ENCODE results near the gene NDE1. TPM values are rescaled to one million over a fixed set of nuclear protein-coding genes. Genes with fewer than 3 reads are reported as not detected.
"Not testable (repeated sequence)": the region's sequence is repeated elsewhere in the genome, so short reads cannot be mapped to it uniquely, and the experiment has no call there.

Gene NDE1
- total and polyA plus RNA-seq, 4 donors: 19.4 to 36.6 (median 30.1) TPM

DNA sequence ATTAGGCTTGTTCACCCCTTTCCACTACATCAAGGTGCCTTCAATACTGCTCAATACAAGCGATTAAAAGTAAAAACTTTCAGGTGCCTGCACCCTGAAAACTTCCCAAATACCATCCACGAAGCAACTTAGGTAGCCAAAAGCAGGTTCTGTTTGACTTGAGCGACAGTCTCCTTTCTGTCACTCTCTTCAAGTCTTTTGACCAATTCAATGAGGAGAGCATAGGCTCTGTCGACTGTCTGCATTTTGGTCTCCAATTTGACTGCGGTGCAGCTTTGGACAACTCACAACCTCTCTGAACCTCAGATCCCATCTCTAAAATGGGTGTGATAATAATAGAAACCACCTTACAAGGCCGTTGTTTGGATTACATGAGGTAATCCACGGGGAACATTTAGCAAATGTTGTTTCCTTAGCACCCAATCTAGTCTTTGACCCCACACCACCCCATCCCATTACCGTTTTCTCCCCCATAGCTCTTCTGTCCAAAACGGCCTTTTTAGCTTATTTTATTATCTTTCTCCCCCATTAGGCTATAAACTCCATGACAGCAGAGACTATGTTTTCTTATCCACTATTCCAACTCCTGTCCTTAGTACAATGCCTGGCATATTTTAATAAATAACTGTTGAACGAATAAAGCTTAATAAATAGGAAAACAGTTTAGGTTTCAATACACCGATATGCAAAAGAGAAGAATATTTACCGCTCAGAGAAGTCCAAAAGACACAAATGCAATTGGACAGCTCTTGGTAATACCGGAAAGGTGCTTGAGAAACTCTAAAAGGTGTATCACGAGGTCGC, 8.1 kb upstream of the NDE1 start:
- 30% methylated on average over 8 of the region's 15 CpGs for WGBS (ENCODE audit: insufficient coverage)
- no peaks in the 10 kb centered on the region for H3K27me3 ChIP-seq (ENCODE audit: control insufficient read depth, insufficient read depth, low read length)
- no peaks in the 10 kb centered on the region for H3K9me3 ChIP-seq (ENCODE audit: control insufficient read depth, insufficient read depth, low read length)
- H3K36me3 ChIP-seq (ENCODE audit: control insufficient read depth, insufficient read depth, low read length): peaks cover 18% of the 10 kb centered on the region
- H3K4me3 ChIP-seq (ENCODE audit: low read depth, low read length): peak overlapping the region; percentile 93
- no peak for DNase-seq (ENCODE audit: low read depth in 4 of 6, low spot score in 6 of 6)
- H3K27ac ChIP-seq (ENCODE audit: low read depth, low read length): peak overlapping the region; percentile 90
- H3K4me1 ChIP-seq (ENCODE audit: control insufficient read depth, insufficient read depth, low read length): peaks cover 2% of the 10 kb centered on the region

DNA sequence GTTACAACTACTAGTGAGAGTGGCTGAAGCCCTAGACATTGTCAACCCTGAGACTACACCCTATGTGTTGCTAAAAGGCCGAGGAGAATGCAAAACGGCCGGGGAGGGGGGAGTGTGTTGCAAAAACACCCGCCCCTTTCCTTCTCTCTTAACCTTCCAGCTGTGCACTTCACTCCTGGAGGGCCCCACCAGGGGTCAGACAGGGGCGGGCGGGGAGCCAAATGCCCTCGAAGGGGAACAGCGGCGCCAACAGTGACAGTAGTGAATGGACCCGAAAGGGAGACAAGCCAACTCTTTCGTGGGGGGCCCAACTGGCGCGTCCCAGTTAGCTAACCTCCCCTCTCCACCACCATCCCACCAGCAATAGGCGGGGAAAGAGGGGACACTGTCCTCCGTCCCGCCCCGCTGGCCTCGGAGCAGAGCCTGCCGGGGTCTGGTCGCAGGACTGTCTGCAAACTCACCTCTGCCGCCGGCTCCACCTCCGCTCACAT, 7.4 kb upstream of the NDE1 start:
- Histone ChIP-seq H3K4me3 (ENCODE audit: low read depth, low read length) (peak overlapping the region; percentile 93), H3K4me1 (ENCODE audit: control insufficient read depth, insufficient read depth, low read length) (peaks cover 2% of the 10 kb centered on the region), H3K27ac (ENCODE audit: low read depth, low read length) (peak overlapping the region; percentile 90), H3K36me3 (ENCODE audit: control insufficient read depth, insufficient read depth, low read length) (peaks cover 12% of the 10 kb centered on the region), H3K9me3 (ENCODE audit: control insufficient read depth, insufficient read depth, low read length) (no peaks in the 10 kb centered on the region), H3K27me3 (ENCODE audit: control insufficient read depth, insufficient read depth, low read length) (no peaks in the 10 kb centered on the region)
- WGBS (ENCODE audit: insufficient coverage): 0% methylated on average over 19 of the region's 23 CpGs
- peak in 3 of 6 donors; percentile 2 to 61 (median 22) for DNase-seq (ENCODE audit: low read depth in 4 of 6, low spot score in 6 of 6)

DNA sequence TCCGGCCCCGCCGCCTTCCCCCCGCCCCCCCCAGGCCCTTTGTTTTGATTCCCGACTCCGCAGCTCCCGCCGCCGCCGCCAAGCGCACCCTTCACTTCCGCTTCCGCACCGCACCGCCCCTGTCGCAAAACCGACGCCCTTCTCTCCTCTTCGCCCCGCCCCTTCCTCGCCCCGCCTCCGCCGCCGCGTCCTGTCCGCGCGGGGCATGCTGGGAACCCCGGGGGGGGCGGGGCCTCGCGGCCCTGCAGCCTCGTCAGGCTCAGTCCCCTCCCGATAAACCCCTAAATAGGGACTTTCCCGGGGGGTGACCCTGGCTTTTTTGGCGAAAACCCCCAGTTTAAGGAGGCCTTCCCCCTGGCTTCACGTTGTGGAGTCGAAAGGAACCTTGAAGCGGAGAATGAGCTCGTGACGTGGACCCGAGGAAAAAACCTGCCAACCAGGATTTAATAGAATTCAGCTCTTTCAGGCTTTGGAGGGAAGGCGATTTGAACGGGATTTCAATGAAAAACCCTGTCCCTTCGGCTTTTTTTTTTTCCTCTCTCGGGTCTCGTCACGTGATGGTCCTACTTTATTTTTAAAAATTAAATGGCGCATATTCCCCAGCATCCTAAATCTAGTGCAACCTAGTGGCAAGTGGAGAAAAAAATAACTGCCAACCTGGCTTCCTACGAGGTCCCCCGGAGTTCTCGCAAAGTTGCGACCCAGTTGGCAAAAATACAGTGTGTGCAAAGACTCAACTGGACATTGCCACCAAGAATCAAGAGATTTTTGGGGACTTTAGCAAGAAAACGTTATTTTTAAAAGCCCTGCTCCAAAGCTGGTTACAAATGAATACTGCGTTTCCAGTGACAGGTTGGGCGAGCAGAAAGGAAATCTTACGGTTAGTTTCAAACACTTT, 6.7 kb upstream of the NDE1 start, which contains the start of gene MARF1:
Gene MARF1 (minus strand): TSS at position 107 of the 898 bp plus-strand sequence. CDS start 3,921 bp downstream, outside the sequence.
- peak; percentile 80 to 99 (median 93) for DNase-seq (ENCODE audit: low read depth in 4 of 6, low spot score in 6 of 6)
- H3K27ac ChIP-seq (ENCODE audit: low read depth, low read length): peak within 1 kb of the TSS; percentile 99
- H3K9me3 ChIP-seq (ENCODE audit: control insufficient read depth, insufficient read depth, low read length): no peaks in the 10 kb centered on the region
- H3K4me1 ChIP-seq (ENCODE audit: control insufficient read depth, insufficient read depth, low read length): peaks cover 2% of the 10 kb centered on the region
- peaks cover 5% of the 10 kb centered on the region for H3K36me3 ChIP-seq (ENCODE audit: control insufficient read depth, insufficient read depth, low read length)
- no peaks in the 10 kb centered on the region for H3K27me3 ChIP-seq (ENCODE audit: control insufficient read depth, insufficient read depth, low read length)
- H3K4me3 ChIP-seq (ENCODE audit: low read depth, low read length): peak within 1 kb of the TSS; percentile 93
- 0% methylated on average over 43 of the region's 58 CpGs for WGBS (ENCODE audit: insufficient coverage)

DNA sequence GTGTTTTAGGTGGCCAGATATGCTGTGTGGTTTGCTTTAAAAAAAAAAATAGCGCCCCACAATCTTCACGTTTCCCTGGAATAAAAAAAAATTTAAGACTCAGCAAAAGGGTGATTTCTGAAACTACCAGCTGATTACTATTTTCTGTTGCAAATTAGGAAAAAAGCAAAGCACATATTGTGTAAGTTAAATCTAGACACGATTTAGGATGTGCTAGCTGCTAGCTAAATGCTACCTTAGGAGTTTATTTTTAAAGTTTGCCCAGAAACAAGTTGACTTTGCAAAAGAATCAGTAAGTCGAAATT, 6.1 kb upstream of the NDE1 start:
- DNase-seq (ENCODE audit: low read depth in 4 of 6, low spot score in 6 of 6): no peak
- Histone ChIP-seq H3K27ac (ENCODE audit: low read depth, low read length) (peak overlapping the region; percentile 99), H3K4me1 (ENCODE audit: control insufficient read depth, insufficient read depth, low read length) (peaks cover 2% of the 10 kb centered on the region), H3K9me3 (ENCODE audit: control insufficient read depth, insufficient read depth, low read length) (no peaks in the 10 kb centered on the region), H3K27me3 (ENCODE audit: control insufficient read depth, insufficient read depth, low read length) (no peaks in the 10 kb centered on the region), H3K4me3 (ENCODE audit: low read depth, low read length) (peak overlapping the region; percentile 93), H3K36me3 (ENCODE audit: control insufficient read depth, insufficient read depth, low read length) (peaks cover 3% of the 10 kb centered on the region)
- WGBS (ENCODE audit: insufficient coverage): 20% methylated on average over 1 of the region's 4 CpGs

DNA sequence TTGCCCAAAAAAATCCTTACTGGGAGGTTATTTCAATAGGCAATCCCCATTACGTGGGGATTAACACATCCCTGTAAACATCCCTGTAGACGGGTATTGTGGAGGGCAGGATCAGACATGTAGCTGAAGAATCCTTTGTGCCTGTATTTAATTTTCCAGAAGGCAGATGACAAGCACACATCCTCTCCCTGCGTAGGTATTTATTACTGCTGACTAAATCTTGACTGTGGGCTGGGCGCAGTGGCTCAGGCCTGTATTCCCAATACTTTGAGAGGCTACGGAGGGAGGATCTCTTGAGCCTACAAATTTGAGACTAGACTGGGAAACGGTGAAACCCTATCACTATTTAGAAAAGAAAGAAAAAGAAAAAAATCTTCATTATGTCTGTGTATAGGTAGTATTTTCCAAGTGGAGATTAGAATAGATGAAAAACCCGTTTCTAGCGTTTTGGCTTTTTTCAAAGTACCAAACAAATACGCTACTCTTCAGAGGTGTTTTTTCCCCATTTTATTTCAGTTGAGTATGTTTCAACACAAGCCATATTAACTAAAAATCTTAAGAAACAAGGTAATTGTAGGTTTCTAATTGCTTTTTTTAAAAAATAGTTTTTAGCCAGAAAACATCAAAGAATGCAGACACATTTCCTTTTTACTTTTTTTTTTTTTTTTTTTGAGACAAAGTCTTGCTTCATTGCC, 5.6 kb upstream of the NDE1 start:
- WGBS (ENCODE audit: insufficient coverage): no CpG with 5 or more reads among the region's 9 CpGs
- peaks cover 6% of the 10 kb centered on the region for H3K4me1 ChIP-seq (ENCODE audit: control insufficient read depth, insufficient read depth, low read length)
- H3K27me3 ChIP-seq (ENCODE audit: control insufficient read depth, insufficient read depth, low read length): no peaks in the 10 kb centered on the region
- H3K9me3 ChIP-seq (ENCODE audit: control insufficient read depth, insufficient read depth, low read length): no peaks in the 10 kb centered on the region
- peaks cover 3% of the 10 kb centered on the region for H3K36me3 ChIP-seq (ENCODE audit: control insufficient read depth, insufficient read depth, low read length)
- no peak overlapping the region for H3K27ac ChIP-seq (ENCODE audit: low read depth, low read length)
- H3K4me3 ChIP-seq (ENCODE audit: low read depth, low read length): no peak overlapping the region
- no peak for DNase-seq (ENCODE audit: low read depth in 4 of 6, low spot score in 6 of 6)

DNA sequence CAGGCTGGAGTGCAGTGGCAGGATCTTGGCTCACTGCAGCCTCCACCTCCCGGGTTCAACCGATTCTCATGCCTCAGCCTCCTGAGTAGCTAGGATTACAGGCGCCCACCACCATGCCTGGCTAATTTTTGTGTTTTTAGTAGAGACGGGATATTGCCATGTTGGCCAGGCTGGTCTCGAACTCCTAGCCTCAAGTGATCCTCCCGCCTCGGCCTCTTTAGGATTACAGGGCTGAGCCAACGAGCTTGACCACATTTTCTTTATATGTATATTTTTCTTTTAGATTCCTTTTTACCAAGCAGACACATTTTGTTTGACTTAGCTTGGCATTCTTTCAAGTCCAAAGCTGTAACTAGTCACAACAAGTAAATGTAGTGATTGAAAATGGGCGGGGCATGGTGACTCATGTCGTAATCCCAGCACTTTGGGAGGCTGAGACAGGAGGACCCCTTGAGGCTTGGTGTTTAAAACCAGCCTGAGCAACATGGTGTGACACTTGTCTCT, 5.0 kb upstream of the NDE1 start:
- not testable (repeated sequence) for H3K4me1 ChIP-seq (ENCODE audit: control insufficient read depth, insufficient read depth, low read length); H3K9me3 ChIP-seq (ENCODE audit: control insufficient read depth, insufficient read depth, low read length); H3K27ac ChIP-seq (ENCODE audit: low read depth, low read length); H3K27me3 ChIP-seq (ENCODE audit: control insufficient read depth, insufficient read depth, low read length); DNase-seq (ENCODE audit: low read depth in 4 of 6, low spot score in 6 of 6); H3K4me3 ChIP-seq (ENCODE audit: low read depth, low read length); H3K36me3 ChIP-seq (ENCODE audit: control insufficient read depth, insufficient read depth, low read length)
- WGBS (ENCODE audit: insufficient coverage): 94% methylated on average over 3 of the region's 10 CpGs

DNA sequence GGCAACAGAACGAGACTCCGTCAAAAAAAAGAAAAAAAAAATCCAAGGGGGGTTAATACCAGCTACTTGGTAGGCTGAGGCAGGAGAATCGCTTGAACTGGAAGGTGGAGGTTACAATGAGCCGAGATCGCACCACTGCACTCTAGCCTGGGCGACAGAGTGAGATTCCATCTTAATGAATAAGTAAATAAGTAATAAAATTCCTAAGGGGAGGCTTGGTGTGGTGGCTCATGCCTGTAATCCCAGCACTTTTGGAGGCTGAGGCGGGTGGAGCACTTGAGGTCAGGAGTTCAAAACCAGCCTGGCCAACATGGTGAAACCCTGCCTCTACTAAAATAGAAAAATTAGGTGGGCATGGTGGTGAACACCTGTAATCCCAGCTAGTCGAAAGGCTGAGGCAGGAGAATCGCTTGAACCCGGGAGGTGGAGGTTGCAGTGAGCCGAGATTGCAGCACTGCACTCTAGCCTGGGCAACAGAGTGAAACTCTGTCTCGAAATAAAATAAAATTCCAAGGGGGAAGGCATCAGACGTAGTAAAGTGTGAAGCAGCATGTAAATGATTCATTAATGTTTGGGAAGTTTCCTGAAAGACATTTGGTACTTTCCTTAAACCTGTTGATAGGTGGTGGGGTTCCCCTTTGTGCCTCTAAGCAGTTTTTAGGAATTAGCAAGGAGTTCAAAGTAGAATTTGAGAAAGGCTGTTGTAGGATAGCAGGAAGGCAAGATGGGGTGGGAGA, 3.3 kb upstream of the NDE1 start:
- H3K36me3 ChIP-seq (ENCODE audit: control insufficient read depth, insufficient read depth, low read length); DNase-seq (ENCODE audit: low read depth in 4 of 6, low spot score in 6 of 6); H3K4me3 ChIP-seq (ENCODE audit: low read depth, low read length); H3K9me3 ChIP-seq (ENCODE audit: control insufficient read depth, insufficient read depth, low read length); H3K27me3 ChIP-seq (ENCODE audit: control insufficient read depth, insufficient read depth, low read length); H3K27ac ChIP-seq (ENCODE audit: low read depth, low read length): not testable (repeated sequence)
- H3K4me1 ChIP-seq (ENCODE audit: control insufficient read depth, insufficient read depth, low read length): peaks cover 15% of the 10 kb centered on the region
- WGBS (ENCODE audit: insufficient coverage): 89% methylated on average over 9 of the region's 13 CpGs

DNA sequence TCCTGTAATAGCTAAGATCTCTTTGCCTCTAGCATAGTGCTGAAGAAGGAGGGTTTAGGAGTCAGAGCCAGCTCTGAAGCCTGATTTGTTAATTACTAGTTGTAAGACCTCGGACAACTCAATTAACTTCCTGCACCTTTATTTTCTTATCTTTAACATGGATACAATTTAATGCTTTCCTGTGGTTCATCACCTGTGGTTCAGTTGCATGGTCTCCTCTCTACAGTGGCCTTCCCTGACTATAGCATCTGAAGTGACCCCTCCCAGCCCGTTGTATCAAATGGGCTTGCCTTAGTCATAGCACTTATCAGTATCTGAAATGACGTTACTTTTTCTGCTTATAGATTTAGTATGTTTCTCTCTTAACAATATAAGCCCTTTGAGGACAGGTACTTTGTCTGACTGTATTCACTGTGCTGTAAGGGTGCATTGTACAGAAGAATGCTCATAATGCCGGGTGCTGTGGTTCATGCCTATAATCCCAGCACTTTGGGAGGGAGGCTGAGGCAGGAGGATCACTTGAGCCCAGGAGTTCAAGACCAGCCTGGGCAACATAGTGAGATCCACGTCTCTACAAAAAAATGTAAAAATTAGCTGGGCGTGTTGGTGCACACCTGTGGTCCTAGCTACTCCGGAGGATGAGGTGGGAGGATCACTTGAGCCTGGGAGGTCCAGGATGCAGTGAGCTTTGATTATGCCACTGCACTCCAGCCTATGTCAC, 2.6 kb upstream of the NDE1 start:
- no peak overlapping the region for H3K27ac ChIP-seq (ENCODE audit: low read depth, low read length)
- H3K27me3 ChIP-seq (ENCODE audit: control insufficient read depth, insufficient read depth, low read length): no peaks in the 10 kb centered on the region
- no peak overlapping the region for H3K4me3 ChIP-seq (ENCODE audit: low read depth, low read length)
- 92% methylated on average over 4 of the region's 7 CpGs for WGBS (ENCODE audit: insufficient coverage)
- H3K36me3 ChIP-seq (ENCODE audit: control insufficient read depth, insufficient read depth, low read length): no peaks in the 10 kb centered on the region
- DNase-seq (ENCODE audit: low read depth in 4 of 6, low spot score in 6 of 6): no peak
- H3K4me1 ChIP-seq (ENCODE audit: control insufficient read depth, insufficient read depth, low read length): peaks cover 20% of the 10 kb centered on the region
- H3K9me3 ChIP-seq (ENCODE audit: control insufficient read depth, insufficient read depth, low read length): no peaks in the 10 kb centered on the region
